Stimulated activated CD4-positive, alpha-beta T cell treated with anti-CD3 and anti-CD28 coated beads, TNF-alpha, amount 100 ng/mL, for 48 hours (primary cell): ENCODE measurements around the gene EIF3CL.
"Not testable (repeated sequence)": the region's sequence is repeated elsewhere in the genome, so short reads cannot be mapped to it uniquely, and the experiment has no call there.

Source experiments
- DNase-seq, 3 donors: peaks; one replicate each; pipeline ENCODE4 v3.0.0-alpha.2; 2020; ENCODE audit warnings: low read depth in 3 of 3

EIF3CL gene

GRCh38 chr16:28364268-28365173 is 39.1 kb downstream of the EIF3CL start:
- DNase-seq: not testable (repeated sequence)

- not testable (repeated sequence) for DNase-seq
Observed at GRCh38 chr16:28363408-28363807, 40.2 kb downstream of the EIF3CL start, which contains the start of gene NPIPB6. NPIPB6 (minus strand) TSS chr16:28363508; CDS start chr16:28362822, 686 bp downstream.

- not testable (repeated sequence) for DNase-seq
Observed at GRCh38 chr16:28362600-28362999, 41.0 kb downstream of the EIF3CL start.

- not testable (repeated sequence) for DNase-seq
Observed at GRCh38 chr16:28338230-28338629, 65.4 kb downstream of the EIF3CL start.

- DNase-seq: not testable (repeated sequence)
Observed at GRCh38 chr16:28336940-28337710, 66.5 kb downstream of the EIF3CL start.

- not testable (repeated sequence) for DNase-seq
Observed at GRCh38 chr16:28335678-28336077, 68.0 kb downstream of the EIF3CL start.

- DNase-seq: not testable (repeated sequence)
Observed at GRCh38 chr16:28332632-28333031, 71.0 kb downstream of the EIF3CL start.

GRCh38 chr16:28330981-28331380 is 72.7 kb downstream of the EIF3CL start:
- not testable (repeated sequence) for DNase-seq

- DNase-seq: not testable (repeated sequence)
Observed at GRCh38 chr16:28330232-28330631, 73.4 kb downstream of the EIF3CL start.
